A673 (cell line): ENCODE measurements around the gene ENOX1. TPM values are rescaled to one million over a fixed set of nuclear protein-coding genes. Genes with fewer than 3 reads are reported as not detected.

Experiments
- BruUV-seq: library from RNA; stranded (reverse); fragments of 400-500 nt; replicated peaks from 2 replicates; lab custom pipeline; 2021; lab: Mats Ljungman, UMichigan
- CTCF ChIA-PET: fragments of 300-600 bp; sonication (Branson Sonifier 250); formaldehyde crosslinking; loops from one replicate; lab custom pipeline; 2022; ENCODE audit warnings: antibody characterized with exemption; lab: Charles Lee
- POLR2A ChIA-PET: fragments of 300-600 bp; sonication (Branson Sonifier 250); formaldehyde crosslinking; loops from one replicate; lab custom pipeline; 2022; ENCODE audit warnings: antibody characterized with exemption; ENCODE audit not compliant: low non-redundant PET; lab: Charles Lee
- DNase-seq: peaks from one replicate; pipeline ENCODE4 v3.0.0-alpha.2; 2015; ENCODE audit warnings: low spot score
- H3K27ac ChIP-seq: fragments of 200-600 bp; sonication (generic); 2 replicates; pipeline ENCODE4 v1.5.1; 2016; ENCODE audit warnings: mixed run types, low read depth, mild to moderate bottlenecking, mixed read lengths, antibody characterized with exemption, low read length; ENCODE audit not compliant: poor library complexity, severe bottlenecking
- H3K27me3 ChIP-seq: fragments of 200-600 bp; sonication (generic); replicated peaks from 2 replicates; pipeline ENCODE4 v1.6.1; 2017; ENCODE audit warnings: mixed run types, low read depth, mild to moderate bottlenecking, mixed read lengths, antibody characterized with exemption, low read length; ENCODE audit not compliant: insufficient read depth, poor library complexity
- H3K36me3 ChIP-seq: fragments of 200-600 bp; sonication (generic); 2 replicates; pipeline ENCODE4 v1.6.1; 2016; ENCODE audit warnings: mixed run types, mild to moderate bottlenecking, mixed read lengths, antibody characterized with exemption, low read length; ENCODE audit not compliant: insufficient read depth, poor library complexity, severe bottlenecking
- H3K4me1 ChIP-seq: fragments of 200-600 bp; sonication (generic); 2 replicates; pipeline ENCODE4 v1.6.1; 2017; ENCODE audit warnings: mixed run types, mild to moderate bottlenecking, mixed read lengths, antibody characterized with exemption, low read length; ENCODE audit not compliant: insufficient read depth, poor library complexity, severe bottlenecking
- H3K4me3 ChIP-seq: fragments of 200-600 bp; sonication (generic); 2 replicates; pipeline ENCODE4 v1.5.1; 2016; ENCODE audit warnings: low read depth, mixed run types, mild to moderate bottlenecking, mixed read lengths, low read length; ENCODE audit not compliant: poor library complexity, severe bottlenecking
- H3K9me3 ChIP-seq: fragments of 200-600 bp; sonication (generic); 2 replicates; pipeline ENCODE4 v1.6.1; 2016; ENCODE audit warnings: mixed run types, low read depth, mild to moderate bottlenecking, mixed read lengths, antibody characterized with exemption, low read length; ENCODE audit not compliant: poor library complexity, severe bottlenecking
- EZH2 ChIP-seq: fragments of 200-600 bp; sonication (generic); IDR thresholded peaks from 2 replicates; pipeline ENCODE4 v1.6.1; 2017; ENCODE audit warnings: borderline replicate concordance, low read depth, mild to moderate bottlenecking, mixed read lengths, antibody characterized with exemption, low read length; ENCODE audit not compliant: poor library complexity, severe bottlenecking
- intact Hi-C: fragments of 100-400 bp; cut with micrococcal nuclease; formaldehyde crosslinking; loops from one replicate; pipeline ENCODE4 v1.10.0; 2022; ENCODE audit not compliant: unreplicated experiment
- total RNA-seq: library from RNA; stranded (reverse); gene quantifications from 2 replicates; pipeline ENCODE4 v1.2.3, GENCODE V29; 2021
- TF ChIP-seq, protein P1 (sequence below): fragments of 300-800, 200-600 bp; sonication (generic); conservative IDR thresholded peaks from 2 replicates; pipeline ENCODE4 v1.5.1; 2017; ENCODE audit warnings: low read depth, mild to moderate bottlenecking, antibody characterized with exemption, low read length, moderate library complexity, mixed read lengths

Gene ENOX1
- total RNA-seq, 1 experiment from 2014 or later, result 4.4 TPM

- Histone ChIP-seq H3K27me3 (no peaks in the 10 kb centered on the region), H3K36me3 (no peaks in the 10 kb centered on the region), H3K27ac (no peak overlapping the region), H3K4me3 (no peak overlapping the region), H3K9me3 (no peaks in the 10 kb centered on the region), H3K4me1 (no peaks in the 10 kb centered on the region)
- intact Hi-C loops, result no loop called here
- no peak for TF ChIP-seq EZH2
- TF ChIP-seq, protein P1, sequence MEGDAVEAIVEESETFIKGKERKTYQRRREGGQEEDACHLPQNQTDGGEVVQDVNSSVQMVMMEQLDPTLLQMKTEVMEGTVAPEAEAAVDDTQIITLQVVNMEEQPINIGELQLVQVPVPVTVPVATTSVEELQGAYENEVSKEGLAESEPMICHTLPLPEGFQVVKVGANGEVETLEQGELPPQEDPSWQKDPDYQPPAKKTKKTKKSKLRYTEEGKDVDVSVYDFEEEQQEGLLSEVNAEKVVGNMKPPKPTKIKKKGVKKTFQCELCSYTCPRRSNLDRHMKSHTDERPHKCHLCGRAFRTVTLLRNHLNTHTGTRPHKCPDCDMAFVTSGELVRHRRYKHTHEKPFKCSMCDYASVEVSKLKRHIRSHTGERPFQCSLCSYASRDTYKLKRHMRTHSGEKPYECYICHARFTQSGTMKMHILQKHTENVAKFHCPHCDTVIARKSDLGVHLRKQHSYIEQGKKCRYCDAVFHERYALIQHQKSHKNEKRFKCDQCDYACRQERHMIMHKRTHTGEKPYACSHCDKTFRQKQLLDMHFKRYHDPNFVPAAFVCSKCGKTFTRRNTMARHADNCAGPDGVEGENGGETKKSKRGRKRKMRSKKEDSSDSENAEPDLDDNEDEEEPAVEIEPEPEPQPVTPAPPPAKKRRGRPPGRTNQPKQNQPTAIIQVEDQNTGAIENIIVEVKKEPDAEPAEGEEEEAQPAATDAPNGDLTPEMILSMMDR, result no peak
- CTCF ChIA-PET, result no interaction called here
- POLR2A ChIA-PET, result no interaction called here
- no peak for DNase-seq
- BruUV-seq, result no TSS peak
Observed at GRCh38 chr13:43720780-43721397, 65.9 kb downstream of the ENOX1 start.

DNA sequence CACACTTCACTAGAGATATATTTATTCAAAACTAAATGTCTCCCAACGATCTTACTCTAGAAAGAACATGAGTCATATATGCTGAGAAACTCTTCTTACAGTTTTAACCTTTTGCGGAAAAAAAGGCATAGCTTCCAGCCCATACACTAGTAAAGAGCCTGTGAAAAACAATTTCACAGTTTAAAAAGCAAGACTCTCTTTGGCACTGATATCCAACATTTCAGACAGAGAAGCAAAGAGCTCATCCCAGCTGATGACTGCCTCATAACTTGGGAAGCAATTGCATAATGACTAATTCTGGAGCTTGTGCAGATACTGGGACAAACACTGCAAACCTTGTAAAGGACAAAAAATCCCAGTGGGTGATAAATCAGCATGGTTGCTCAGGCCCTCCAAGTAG is 88.0 kb downstream of the ENOX1 start:
- H3K36me3 ChIP-seq, result no peaks in the 10 kb centered on the region
- no peak overlapping the region for H3K4me3 ChIP-seq
- H3K27ac ChIP-seq, result no peak overlapping the region
- ChIA-PET CTCF (no interaction called here), POLR2A (no interaction called here)
- intact Hi-C loops, result no loop called here
- DNase-seq, result no peak
- H3K9me3 ChIP-seq, result no peaks in the 10 kb centered on the region
- BruUV-seq, result no TSS peak
- H3K27me3 ChIP-seq, result no peaks in the 10 kb centered on the region
- TF ChIP-seq EZH2, result no peak
- TF ChIP-seq, protein P1, result no peak
- H3K4me1 ChIP-seq, result no peaks in the 10 kb centered on the region

DNA sequence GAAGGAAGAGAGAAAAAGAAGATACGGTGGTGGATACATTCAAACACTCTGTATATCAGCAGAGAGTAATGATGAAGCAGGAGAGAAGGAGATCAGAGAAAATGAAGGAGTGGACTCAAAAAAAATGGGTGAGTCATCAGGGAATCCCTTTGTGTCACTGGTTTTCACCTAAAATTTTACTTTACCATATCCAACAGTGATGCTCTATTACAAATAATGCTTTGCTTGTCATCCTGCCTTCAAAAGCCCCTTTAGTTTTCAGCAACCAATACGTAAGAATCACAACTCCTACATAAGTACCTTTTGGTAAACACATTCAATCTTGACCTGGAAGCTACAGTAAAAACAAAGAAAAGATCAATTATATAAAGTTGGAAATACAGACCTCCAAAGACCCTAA is 88.8 kb downstream of the ENOX1 start:
- no peaks in the 10 kb centered on the region for H3K4me1 ChIP-seq
- no peak for DNase-seq
- no peaks in the 10 kb centered on the region for H3K36me3 ChIP-seq
- H3K4me3 ChIP-seq, result no peak overlapping the region
- TF ChIP-seq EZH2, result no peak
- TF ChIP-seq, protein P1, result no peak
- H3K27me3 ChIP-seq, result no peaks in the 10 kb centered on the region
- no peaks in the 10 kb centered on the region for H3K9me3 ChIP-seq
- no TSS peak for BruUV-seq
- intact Hi-C loops, result no loop called here
- ChIA-PET CTCF (no interaction called here), POLR2A (no interaction called here)
- no peak overlapping the region for H3K27ac ChIP-seq
